ENCODE data around the gene ZFR.
A peak's percentile ranks its signal among the peaks of the same experiment; 100 is the strongest.
"Not testable (repeated sequence)": the region's sequence is repeated elsewhere in the genome, so short reads cannot be mapped to it uniquely, and the experiment has no call there.

The ZFR gene

DNA sequence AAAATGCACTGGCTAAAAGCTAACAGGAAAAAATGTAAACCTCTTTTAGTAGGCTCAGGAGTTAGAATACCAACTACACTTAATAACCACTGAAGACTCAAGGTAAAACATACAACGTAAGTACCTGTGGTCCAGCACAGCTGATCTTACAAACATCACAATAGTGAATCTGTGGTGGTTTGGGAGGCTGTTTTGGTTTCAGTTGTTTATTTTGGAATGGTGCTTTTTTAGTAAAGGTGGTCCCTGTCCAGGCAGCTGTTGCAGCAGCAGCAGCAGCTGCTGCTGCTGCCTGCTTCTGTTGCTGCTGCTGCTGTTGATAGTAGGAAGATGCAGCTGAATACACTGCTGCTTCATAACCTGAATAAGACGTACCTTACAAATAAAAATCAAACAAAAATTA, 37.9 kb downstream of the ZFR start:
- peaks cover 41% of the 10 kb centered on the region for H3K36me3 Mint-ChIP-seq (ENCODE audit: low read depth)
- H3K27me3 Mint-ChIP-seq, result no peaks in the 10 kb centered on the region
- ATAC-seq (no peak), DNase-seq (no peak)
- H3K27ac Mint-ChIP-seq, result no peak overlapping the region
- no peaks in the 10 kb centered on the region for H3K4me1 Mint-ChIP-seq
- H3K4me3 Mint-ChIP-seq, result no peak overlapping the region
- no peaks in the 10 kb centered on the region for H3K9me3 Mint-ChIP-seq

DNA sequence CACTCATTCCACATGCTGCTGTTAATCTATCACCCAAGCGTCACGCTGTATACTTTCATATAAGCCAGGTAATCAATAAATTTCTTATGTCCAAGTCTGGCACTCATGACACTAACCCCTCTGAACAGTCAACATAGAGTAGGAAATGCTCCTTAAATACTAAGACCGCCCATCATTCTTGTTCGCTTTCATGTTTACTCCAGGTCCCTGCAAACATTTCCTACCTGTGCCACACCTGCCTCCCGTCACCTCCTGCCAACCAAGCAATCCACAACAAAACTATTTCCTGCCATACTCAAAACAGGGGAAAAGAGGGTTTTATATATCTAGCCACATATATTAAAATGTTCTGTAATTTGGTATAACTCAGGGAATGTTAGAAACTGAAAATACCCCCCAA, 39.0 kb downstream of the ZFR start:
- Mint-ChIP-seq H3K27ac (no peak overlapping the region), H3K27me3 (no peaks in the 10 kb centered on the region), H3K9me3 (no peaks in the 10 kb centered on the region), H3K4me1 (no peaks in the 10 kb centered on the region), H3K4me3 (no peak overlapping the region), H3K36me3 (ENCODE audit: low read depth) (peaks cover 43% of the 10 kb centered on the region)
- ATAC-seq (no peak), DNase-seq (no peak)

DNA sequence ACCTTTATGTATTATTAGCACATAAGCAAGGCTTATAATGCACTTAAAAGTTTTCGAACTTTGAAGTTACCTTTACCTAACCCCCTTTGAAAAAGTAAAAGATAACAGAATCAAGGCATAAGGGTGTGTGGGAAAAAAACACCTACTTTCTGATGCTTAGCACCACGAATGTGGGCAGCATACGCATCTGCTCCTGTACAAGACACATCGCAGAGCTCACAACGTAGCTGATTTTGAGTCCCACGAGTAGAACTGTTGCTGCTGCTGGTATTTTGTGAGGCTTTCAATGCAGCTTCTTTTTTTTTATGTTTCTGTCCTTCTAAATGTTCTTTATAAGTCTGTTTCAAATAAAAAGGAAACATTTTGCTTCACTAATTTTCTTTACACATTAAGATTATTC, 40.8 kb downstream of the ZFR start:
- H3K27ac Mint-ChIP-seq, result no peak overlapping the region
- H3K4me3 Mint-ChIP-seq, result no peak overlapping the region
- no peak for ATAC-seq

DNA sequence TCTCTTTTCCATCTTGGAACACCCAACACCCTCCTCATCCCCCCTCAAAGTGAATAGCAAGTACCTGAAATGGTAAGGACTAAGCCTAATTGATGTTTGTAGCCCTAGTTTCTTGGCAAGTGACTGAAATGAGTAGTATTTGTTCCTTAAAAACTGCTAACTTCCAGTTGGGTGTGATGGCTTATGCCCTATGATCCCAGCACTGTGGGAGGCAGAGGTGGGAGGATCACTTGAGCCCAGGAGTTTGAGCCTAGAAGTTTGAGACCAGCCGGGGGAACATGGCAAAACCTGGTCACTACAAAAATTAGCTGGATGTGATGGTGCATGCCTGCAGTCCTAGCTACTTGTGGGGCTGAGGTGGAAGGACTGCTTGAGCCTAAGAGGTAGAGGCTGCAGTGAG, 44.1 kb downstream of the ZFR start:
- Mint-ChIP-seq H3K27ac (no peak overlapping the region), H3K4me3 (no peak overlapping the region), H3K36me3 (ENCODE audit: low read depth) (peaks cover 49% of the 10 kb centered on the region), H3K4me1 (no peaks in the 10 kb centered on the region), H3K27me3 (no peaks in the 10 kb centered on the region), H3K9me3 (no peaks in the 10 kb centered on the region)
- ATAC-seq (no peak), DNase-seq (no peak)

More for the DNA sequence above, 40.8 kb downstream of the ZFR start:
- Mint-ChIP-seq H3K27me3 (no peaks in the 10 kb centered on the region), H3K4me1 (no peaks in the 10 kb centered on the region), H3K36me3 (ENCODE audit: low read depth) (peaks cover 52% of the 10 kb centered on the region), H3K9me3 (no peaks in the 10 kb centered on the region)
- DNase-seq, result no peak

GRCh38 chr5:32398754-32399153, 45.8 kb downstream of the ZFR start:
- not testable (repeated sequence) for H3K9me3 Mint-ChIP-seq, DNase-seq, H3K4me1 Mint-ChIP-seq, H3K27me3 Mint-ChIP-seq, ATAC-seq, H3K4me3 Mint-ChIP-seq, H3K27ac Mint-ChIP-seq
- H3K36me3 Mint-ChIP-seq (ENCODE audit: low read depth), result peaks cover 53% of the 10 kb centered on the region

- Mint-ChIP-seq H3K27me3 (no peaks in the 10 kb centered on the region), H3K27ac (no peak overlapping the region), H3K9me3 (no peaks in the 10 kb centered on the region), H3K4me1 (no peaks in the 10 kb centered on the region), H3K4me3 (no peak overlapping the region), H3K36me3 (ENCODE audit: low read depth) (peaks cover 42% of the 10 kb centered on the region)
- no peak for DNase-seq
- ATAC-seq, result no peak
Measured at GRCh38 chr5:32394981-32395380, 49.6 kb downstream of the ZFR start.

DNA sequence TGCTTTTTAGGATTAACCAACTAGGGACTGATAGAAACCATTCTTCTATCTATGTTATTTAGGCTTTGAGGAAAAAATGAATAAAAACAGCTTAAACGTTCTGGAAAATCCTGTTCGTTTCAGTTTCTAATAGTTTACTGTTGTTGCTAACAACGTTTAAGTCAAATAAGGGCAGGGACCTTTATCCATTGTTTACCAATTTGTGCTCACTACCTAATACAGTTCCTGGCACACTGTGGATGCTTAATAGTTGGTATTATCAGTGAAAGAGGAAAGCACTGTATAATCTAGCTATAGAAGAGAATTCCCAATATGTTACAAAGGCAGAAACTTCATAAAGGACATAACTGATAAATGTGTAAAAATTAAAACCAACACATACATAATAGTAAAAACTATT, 52.5 kb downstream of the ZFR start:
- Mint-ChIP-seq H3K27me3 (no peaks in the 10 kb centered on the region), H3K9me3 (no peaks in the 10 kb centered on the region), H3K4me1 (no peaks in the 10 kb centered on the region), H3K4me3 (no peak overlapping the region), H3K27ac (no peak overlapping the region), H3K36me3 (ENCODE audit: low read depth) (peaks cover 41% of the 10 kb centered on the region)
- ATAC-seq (no peak), DNase-seq (no peak)

DNA sequence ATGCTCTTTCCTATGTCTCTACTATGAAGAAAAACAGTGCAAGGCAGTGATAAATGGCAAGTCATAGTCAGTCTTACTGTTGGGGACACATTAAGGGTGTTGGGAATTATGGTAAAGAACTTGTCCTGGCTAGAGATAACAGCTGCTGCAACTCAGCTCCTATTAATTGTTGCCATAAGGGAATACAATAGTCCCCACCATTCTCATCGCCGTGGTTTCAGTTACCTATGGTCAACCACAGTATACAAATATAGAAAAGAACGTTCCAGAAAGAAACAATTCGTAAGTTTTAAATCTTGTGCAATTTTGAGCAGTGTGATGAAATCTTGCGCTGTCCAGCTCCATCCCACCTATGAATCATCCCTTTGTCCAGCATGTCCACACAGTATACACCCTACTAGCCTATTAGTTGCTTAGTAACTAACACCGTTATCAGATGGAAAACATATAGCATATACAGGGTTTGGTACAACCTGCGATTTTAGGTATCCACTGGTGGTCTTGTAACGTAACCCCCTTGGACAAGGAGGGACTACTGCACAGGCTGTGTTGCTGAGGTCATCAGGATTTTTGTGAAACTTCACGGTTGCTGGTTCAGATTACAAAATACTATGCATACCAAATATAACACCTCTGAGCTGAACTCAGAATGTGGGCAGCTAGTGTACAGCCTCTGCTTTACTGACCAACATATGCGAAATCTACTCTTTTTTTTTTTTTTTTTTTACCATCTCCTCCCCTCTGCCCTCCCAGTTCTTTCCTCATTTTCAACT, 53.5 kb downstream of the ZFR start:
- Mint-ChIP-seq H3K36me3 (ENCODE audit: low read depth) (peaks cover 40% of the 10 kb centered on the region), H3K4me1 (no peaks in the 10 kb centered on the region), H3K27ac (no peak overlapping the region), H3K9me3 (no peaks in the 10 kb centered on the region), H3K4me3 (no peak overlapping the region), H3K27me3 (no peaks in the 10 kb centered on the region)
- DNase-seq (no peak), ATAC-seq (no peak)

DNA sequence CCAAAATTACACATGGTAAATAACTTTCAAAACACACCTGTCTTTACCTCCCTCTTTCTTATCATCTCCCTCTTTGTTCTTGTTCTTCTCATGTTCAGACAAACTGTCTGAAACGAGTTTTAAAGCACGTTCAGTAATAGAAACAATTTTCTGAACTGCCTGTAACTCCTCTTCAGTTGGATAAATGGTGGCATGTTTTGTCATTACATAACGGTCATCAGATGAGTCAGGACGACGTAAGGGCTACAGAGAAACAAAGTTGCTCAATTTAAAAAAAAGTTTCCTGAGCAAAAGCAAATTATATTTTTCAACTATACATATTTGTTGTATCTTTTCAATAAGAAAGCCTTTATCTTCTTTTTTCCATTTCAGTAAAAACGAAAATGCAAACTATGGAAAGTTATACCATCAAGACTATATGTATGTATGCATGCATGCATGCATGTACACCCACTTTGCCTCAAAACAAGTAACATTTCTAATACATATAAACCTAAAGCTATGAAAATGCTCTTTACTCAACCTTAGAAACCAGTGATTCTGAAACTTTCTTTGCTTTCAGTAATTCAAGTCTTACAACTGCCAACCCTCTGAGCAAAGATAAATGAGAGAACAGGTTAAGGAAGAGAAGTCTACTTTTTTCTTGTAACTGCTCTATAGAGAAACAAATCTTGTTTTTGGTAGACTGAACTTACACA, 56.0 kb downstream of the ZFR start:
- Mint-ChIP-seq H3K4me1 (no peaks in the 10 kb centered on the region), H3K9me3 (no peaks in the 10 kb centered on the region), H3K27ac (peak overlapping the region; percentile 53), H3K4me3 (no peak overlapping the region), H3K27me3 (no peaks in the 10 kb centered on the region), H3K36me3 (ENCODE audit: low read depth) (peaks cover 48% of the 10 kb centered on the region)
- DNase-seq (no peak), ATAC-seq (no peak)

DNA sequence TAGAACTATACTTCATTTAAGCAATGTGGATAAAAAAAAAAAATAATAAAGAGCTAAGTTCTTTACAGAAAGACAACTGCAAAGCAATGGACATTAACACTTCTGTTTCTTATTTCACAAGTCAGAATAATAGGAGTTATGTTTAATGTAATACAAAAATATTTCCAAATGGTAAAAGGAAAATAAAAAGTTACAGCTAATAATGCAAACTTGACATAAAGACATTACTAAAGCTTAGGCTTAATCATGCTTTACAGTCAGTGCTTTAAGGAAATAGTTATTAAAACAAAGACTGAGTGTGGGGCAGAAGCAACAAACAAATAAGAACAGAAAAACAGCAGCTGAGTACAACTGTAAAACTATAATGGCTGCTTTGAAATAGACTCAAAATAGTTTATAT, 56.7 kb downstream of the ZFR start:
- ATAC-seq (no peak), DNase-seq (no peak)
- Mint-ChIP-seq H3K27me3 (no peaks in the 10 kb centered on the region), H3K4me3 (no peak overlapping the region), H3K9me3 (no peaks in the 10 kb centered on the region), H3K4me1 (no peaks in the 10 kb centered on the region), H3K36me3 (ENCODE audit: low read depth) (peaks cover 51% of the 10 kb centered on the region), H3K27ac (no peak overlapping the region)

- Mint-ChIP-seq H3K9me3 (no peaks in the 10 kb centered on the region), H3K36me3 (ENCODE audit: low read depth) (peaks cover 48% of the 10 kb centered on the region), H3K27me3 (no peaks in the 10 kb centered on the region), H3K4me1 (no peaks in the 10 kb centered on the region), H3K27ac (no peak overlapping the region), H3K4me3 (no peak overlapping the region)
- DNase-seq (no peak), ATAC-seq (no peak)
Measured at GRCh38 chr5:32387211-32387610, 57.3 kb downstream of the ZFR start.

- Mint-ChIP-seq H3K27me3 (no peaks in the 10 kb centered on the region), H3K36me3 (ENCODE audit: low read depth) (peaks cover 49% of the 10 kb centered on the region), H3K4me3 (no peak overlapping the region), H3K27ac (no peak overlapping the region), H3K4me1 (no peaks in the 10 kb centered on the region), H3K9me3 (no peaks in the 10 kb centered on the region)
- ATAC-seq (no peak), DNase-seq (no peak)
Measured at GRCh38 chr5:32384621-32385020, 59.9 kb downstream of the ZFR start.

- Mint-ChIP-seq H3K36me3 (ENCODE audit: low read depth) (peaks cover 50% of the 10 kb centered on the region), H3K27ac (no peak overlapping the region), H3K4me3 (no peak overlapping the region), H3K4me1 (no peaks in the 10 kb centered on the region), H3K9me3 (no peaks in the 10 kb centered on the region), H3K27me3 (no peaks in the 10 kb centered on the region)
- no peak for ATAC-seq
- DNase-seq, result no peak
Measured at GRCh38 chr5:32383586-32383985, 61.0 kb downstream of the ZFR start.

DNA sequence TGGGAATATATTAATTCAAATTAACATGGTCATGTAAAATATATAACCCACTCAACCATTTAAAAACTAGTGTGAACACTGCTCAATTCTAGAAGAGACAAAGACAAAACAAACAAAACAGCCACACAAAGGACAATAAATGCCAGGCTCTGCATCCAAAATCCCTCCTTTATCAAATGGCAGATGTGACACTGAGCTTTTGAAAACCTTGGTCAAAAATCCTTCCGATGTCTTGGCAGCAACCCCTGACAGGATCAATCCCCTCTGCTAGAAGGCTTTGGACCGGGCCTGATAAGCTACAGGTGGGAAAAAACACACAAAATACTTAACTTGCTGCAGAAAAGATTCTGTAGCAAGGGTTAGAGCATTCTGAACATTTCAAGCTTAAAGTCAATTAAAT, 61.5 kb downstream of the ZFR start:
- Mint-ChIP-seq H3K9me3 (no peaks in the 10 kb centered on the region), H3K4me1 (no peaks in the 10 kb centered on the region), H3K27me3 (no peaks in the 10 kb centered on the region), H3K4me3 (no peak overlapping the region), H3K36me3 (ENCODE audit: low read depth) (peaks cover 47% of the 10 kb centered on the region), H3K27ac (no peak overlapping the region)
- no peak for ATAC-seq
- DNase-seq, result no peak

DNA sequence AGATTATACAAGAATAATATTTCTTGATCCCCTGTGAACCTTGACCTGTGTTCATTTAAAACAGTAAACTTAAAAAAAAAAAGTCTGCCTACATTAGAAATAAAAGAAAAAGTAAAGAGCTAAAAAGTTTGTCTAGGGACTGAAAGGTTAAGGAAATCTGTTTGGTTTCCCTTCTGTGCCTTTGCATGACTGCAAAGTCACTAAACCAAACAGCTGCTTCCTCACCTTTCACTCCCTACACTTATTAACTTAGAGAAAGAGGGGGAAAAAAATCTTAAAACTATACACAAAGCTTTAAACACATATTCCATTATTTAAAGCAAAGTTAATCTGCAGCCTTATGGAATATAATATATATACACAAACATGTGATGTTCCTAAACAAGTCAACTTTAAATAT, 65.1 kb downstream of the ZFR start:
- Mint-ChIP-seq H3K27me3 (no peaks in the 10 kb centered on the region), H3K9me3 (no peaks in the 10 kb centered on the region), H3K4me1 (no peaks in the 10 kb centered on the region), H3K27ac (no peak overlapping the region), H3K4me3 (no peak overlapping the region), H3K36me3 (ENCODE audit: low read depth) (peaks cover 40% of the 10 kb centered on the region)
- DNase-seq, result no peak
- ATAC-seq, result no peak

Data from activated naive CD8-positive, alpha-beta T cell treated with anti-CD3 and anti-CD28 coated beads, Interleukin-2, amount 50 U/mL, for 24 hours (primary cell).